PC-9 (cell line): ENCODE measurements around the gene LIPI.

Experiments
- CTCF ChIP-seq: fragments of 200-600 bp; sonication (generic); conservative IDR thresholded peaks from 2 replicates; pipeline ENCODE4 v1.6.1; 2017; ENCODE audit warnings: mixed run types, antibody characterized with exemption, mild to moderate bottlenecking, moderate library complexity
- EZH2 ChIP-seq: fragments of 200-600 bp; sonication (generic); IDR thresholded peaks from 2 replicates; pipeline ENCODE4 v1.8.0; 2017; ENCODE audit warnings: antibody characterized with exemption, low read depth

DNA sequence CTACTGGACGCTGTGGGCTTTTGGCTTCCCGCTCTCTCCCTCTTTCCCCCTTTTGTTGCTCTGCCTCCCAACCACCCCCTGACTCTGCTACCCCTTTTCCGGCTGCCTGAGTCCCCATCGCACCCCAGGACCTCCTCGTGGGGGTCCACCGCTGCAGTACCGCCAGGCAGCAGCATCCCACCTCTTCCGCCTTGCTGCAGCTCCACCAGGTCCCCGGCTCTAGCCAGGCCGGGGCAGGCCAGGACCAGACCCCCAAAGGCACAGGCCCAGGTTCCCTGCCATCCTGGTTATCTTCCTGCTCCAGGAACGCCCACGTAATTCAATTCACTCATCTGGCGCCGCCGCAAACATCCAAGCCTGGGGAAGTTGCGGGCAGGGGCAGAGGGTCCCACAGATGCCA, 139.8 kb downstream of the LIPI start:
- no peak for TF ChIP-seq CTCF
- no peak for TF ChIP-seq EZH2
